CD14-positive monocyte (primary cell): Measurements from ENCODE around the gene MACROH2A2. TPM values are rescaled to one million over a fixed set of nuclear protein-coding genes. Genes with fewer than 3 reads are reported as not detected.

Experiments used
- DNase-seq, 3 donors: peaks; one replicate each; pipeline ENCODE4 v3.0.0-alpha.2; 2011 to 2022
- H2AFZ ChIP-seq: 2 replicates; pipeline ENCODE4 v1.6.0; 2012; ENCODE audit warnings: mild to moderate bottlenecking, low read depth, low read length, inconsistent platforms; ENCODE audit not compliant: insufficient read depth, poor library complexity, severe bottlenecking
- H3K27ac ChIP-seq, 2 donors: 1 replicate in 1 of 2; 2 replicates in 1 of 2; pipeline ENCODE4 v1.5.1; 2012 to 2013; ENCODE audit warnings: low read length in 2 of 2, control low read depth in 1 of 2, inconsistent platforms in 1 of 2, low read depth in 1 of 2, mild to moderate bottlenecking in 1 of 2
- H3K27me3 ChIP-seq, 2 donors: one replicate each; pipeline versions ENCODE4 v1.6.0 to v1.6.1; 2011 to 2013; ENCODE audit warnings: low read length in 2 of 2; ENCODE audit not compliant: control insufficient read depth in 2 of 2, insufficient read depth in 2 of 2
- H3K36me3 ChIP-seq, 2 donors: replicated peaks in 1 of 2; 1 replicate in 1 of 2; 2 replicates in 1 of 2; pipeline versions ENCODE4 v1.5.1 to v1.6.1; 2012 to 2013; ENCODE audit warnings: low read length in 2 of 2, control low read depth in 1 of 2, inconsistent platforms in 1 of 2, mild to moderate bottlenecking in 1 of 2; ENCODE audit not compliant: insufficient read depth in 2 of 2, control insufficient read depth in 1 of 2
- H3K4me1 ChIP-seq, 2 donors: 1 replicate in 1 of 2; 2 replicates in 1 of 2; pipeline versions ENCODE4 v1.5.1 to v1.6.1; 2012 to 2013; ENCODE audit warnings: low read length in 2 of 2, control low read depth in 1 of 2, inconsistent platforms in 1 of 2, mild to moderate bottlenecking in 1 of 2, moderate library complexity in 1 of 2; ENCODE audit not compliant: insufficient read depth in 2 of 2, control insufficient read depth in 1 of 2
- H3K4me2 ChIP-seq: replicated peaks from 2 replicates; pipeline ENCODE3; 2012; ENCODE audit warnings: low read length, moderate library complexity, mild to moderate bottlenecking; ENCODE audit not compliant: poor library complexity, severe bottlenecking; ENCODE audit errors: extremely low read depth
- H3K4me3 ChIP-seq, 3 experiments: fragments of 200-600 bp in 1 of 3; sonication (generic) in 1 of 3; replicated peaks in 1 of 3; 1 replicate in 2 of 3; 2 replicates in 1 of 3; pipeline ENCODE4 v1.5.1; 2011 to 2013; ENCODE audit warnings: low read length in 3 of 3, mild to moderate bottlenecking in 3 of 3, control low read depth in 2 of 3, low read depth in 2 of 3, inconsistent platforms in 1 of 3, moderate library complexity in 1 of 3
- H3K79me2 ChIP-seq: 2 replicates; pipeline ENCODE4 v1.6.0; 2012; ENCODE audit warnings: mild to moderate bottlenecking, control low read depth, inconsistent platforms, low read length, moderate library complexity; ENCODE audit not compliant: insufficient read depth
- H3K9ac ChIP-seq: 2 replicates; pipeline ENCODE4 v1.6.0; 2017; ENCODE audit warnings: low read length, mild to moderate bottlenecking; ENCODE audit not compliant: insufficient read depth, poor library complexity, severe bottlenecking
- H3K9me3 ChIP-seq, 2 donors: replicated peaks in 1 of 2; 1 replicate in 1 of 2; 2 replicates in 1 of 2; pipeline versions ENCODE4 v1.5.1 to v1.6.1; 2012 to 2013; ENCODE audit warnings: low read length in 2 of 2, control low read depth in 1 of 2; ENCODE audit not compliant: control insufficient read depth in 1 of 2, insufficient read depth in 1 of 2
- H4K20me1 ChIP-seq: 2 replicates; pipeline ENCODE4 v1.6.0; 2012; ENCODE audit warnings: mild to moderate bottlenecking, low read length, control low read depth, moderate library complexity; ENCODE audit not compliant: insufficient read depth
- H3K27ac Mint-ChIP-seq, 7 donors: one replicate each; pipeline ENCODE4 v1.8.0; 2020; ENCODE audit warnings: mild to moderate bottlenecking in 7 of 7, mixed read lengths in 7 of 7, moderate library complexity in 6 of 7, inconsistent platforms in 2 of 7
- H3K27me3 Mint-ChIP-seq, 3 donors: one replicate each; pipeline ENCODE4 v1.8.0; 2021 to 2022; ENCODE audit warnings: low read depth in 3 of 3, mild to moderate bottlenecking in 3 of 3, mixed read lengths in 3 of 3, moderate library complexity in 3 of 3, inconsistent platforms in 1 of 3
- H3K36me3 Mint-ChIP-seq, 2 donors: one replicate each; pipeline ENCODE4 v1.8.0; 2020; ENCODE audit warnings: mixed read lengths in 2 of 2, inconsistent platforms in 1 of 2, mild to moderate bottlenecking in 1 of 2
- H3K4me1 Mint-ChIP-seq: one replicate; pipeline ENCODE4 v1.8.0; 2020; ENCODE audit warnings: mild to moderate bottlenecking, mixed read lengths
- H3K4me3 Mint-ChIP-seq, 2 donors: one replicate each; pipeline ENCODE4 v1.8.0; 2020; ENCODE audit warnings: mild to moderate bottlenecking in 2 of 2, mixed read lengths in 2 of 2, moderate library complexity in 1 of 2
- H3K9me3 Mint-ChIP-seq, 7 donors: one replicate each; pipeline ENCODE4 v1.8.0; 2020 to 2022; ENCODE audit warnings: mixed read lengths in 7 of 7, mild to moderate bottlenecking in 6 of 7, moderate library complexity in 6 of 7, inconsistent platforms in 2 of 7
- WGBS: methylation state at CpG from one replicate; pipeline ENCODE4 v1.1.5; 2013; ENCODE audit warnings: missing lambda C conversion rate; ENCODE audit not compliant: insufficient coverage; 5-methylcytosine and 5-hydroxymethylcytosine counted together
- intact Hi-C, 2 donors: fragments of 100-400 bp; cut with micrococcal nuclease; formaldehyde crosslinking; loops; one replicate each; pipeline versions ENCODE4 v1.15.0 to v1.15.1; 2023
- polyA plus RNA-seq, 3 donors: library from polyadenylated mRNA; depleted of rRNA in 1 of 3; unstranded in 2 of 3; stranded (reverse) in 1 of 3; fragments of 300-500 nt in 2 of 3; fragments of >200 nt in 1 of 3; fragmentation: Illumina TruSeq in 2 of 3; gene quantifications; 1 replicate in 2 of 3; 2 replicates in 1 of 3; pipeline ENCODE4 v1.2.3, GENCODE V29; 2012 to 2021
- TF ChIP-seq, protein P1 (sequence below): fragments of 200-600 bp; IDR thresholded peaks from one replicate; pipeline ENCODE4 v1.8.0; 2022; ENCODE audit warnings: antibody characterized with exemption, mild to moderate bottlenecking

Gene MACROH2A2
- polyA plus RNA-seq, 3 donors = 1.0 to 1.9 (median 1.7) TPM

DNA sequence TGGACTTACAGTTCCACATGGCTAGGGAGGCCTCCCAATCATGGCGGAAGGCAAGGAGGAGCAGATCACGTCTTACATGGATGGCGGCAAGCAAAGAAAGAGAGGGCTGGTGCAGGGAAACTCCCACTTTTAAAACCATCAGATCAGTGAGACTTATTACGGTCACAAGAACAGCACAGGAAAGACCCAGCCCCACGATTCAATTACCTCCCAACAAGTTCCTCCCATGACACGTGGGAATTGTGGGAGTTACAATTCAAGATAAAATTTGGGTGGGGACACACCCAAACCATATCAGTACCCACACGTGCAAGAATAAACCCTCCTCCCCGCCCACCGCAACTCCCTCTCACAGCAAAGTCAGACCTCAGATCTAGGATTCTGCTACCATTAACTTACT lies 84.5 kb downstream of the MACROH2A2 start:
- Histone ChIP-seq H3K4me1 (peaks cover 7 to 10% of the 10 kb centered on the region in 2 donors), H3K9me3 (no peaks in the 10 kb centered on the region), H3K4me2 (no peak overlapping the region), H2AFZ (no peak overlapping the region), H4K20me1 (no peaks in the 10 kb centered on the region), H3K27ac (no peak overlapping the region), H3K27me3 (peaks cover 0 to 2% of the 10 kb centered on the region in 2 donors), H3K36me3 (peaks cover 3 to 20% of the 10 kb centered on the region in 2 donors), H3K9ac (no peak overlapping the region), H3K4me3 (no peak overlapping the region), H3K79me2 (no peaks in the 10 kb centered on the region)
- no peak for DNase-seq
- Mint-ChIP-seq H3K36me3 (peaks cover 23 to 30% of the 10 kb centered on the region in 2 donors), H3K27me3 (peaks cover 8 to 15% (median 8%) of the 10 kb centered on the region in 3 donors), H3K27ac (no peak overlapping the region), H3K4me3 (no peak overlapping the region), H3K9me3 (no peaks in the 10 kb centered on the region), H3K4me1 (peaks cover 14% of the 10 kb centered on the region)
- 86% methylated on average over 5 of the region's 9 CpGs for WGBS
- TF ChIP-seq, protein P1, sequence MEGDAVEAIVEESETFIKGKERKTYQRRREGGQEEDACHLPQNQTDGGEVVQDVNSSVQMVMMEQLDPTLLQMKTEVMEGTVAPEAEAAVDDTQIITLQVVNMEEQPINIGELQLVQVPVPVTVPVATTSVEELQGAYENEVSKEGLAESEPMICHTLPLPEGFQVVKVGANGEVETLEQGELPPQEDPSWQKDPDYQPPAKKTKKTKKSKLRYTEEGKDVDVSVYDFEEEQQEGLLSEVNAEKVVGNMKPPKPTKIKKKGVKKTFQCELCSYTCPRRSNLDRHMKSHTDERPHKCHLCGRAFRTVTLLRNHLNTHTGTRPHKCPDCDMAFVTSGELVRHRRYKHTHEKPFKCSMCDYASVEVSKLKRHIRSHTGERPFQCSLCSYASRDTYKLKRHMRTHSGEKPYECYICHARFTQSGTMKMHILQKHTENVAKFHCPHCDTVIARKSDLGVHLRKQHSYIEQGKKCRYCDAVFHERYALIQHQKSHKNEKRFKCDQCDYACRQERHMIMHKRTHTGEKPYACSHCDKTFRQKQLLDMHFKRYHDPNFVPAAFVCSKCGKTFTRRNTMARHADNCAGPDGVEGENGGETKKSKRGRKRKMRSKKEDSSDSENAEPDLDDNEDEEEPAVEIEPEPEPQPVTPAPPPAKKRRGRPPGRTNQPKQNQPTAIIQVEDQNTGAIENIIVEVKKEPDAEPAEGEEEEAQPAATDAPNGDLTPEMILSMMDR = no peak
- intact Hi-C loops = no loop called here

DNA sequence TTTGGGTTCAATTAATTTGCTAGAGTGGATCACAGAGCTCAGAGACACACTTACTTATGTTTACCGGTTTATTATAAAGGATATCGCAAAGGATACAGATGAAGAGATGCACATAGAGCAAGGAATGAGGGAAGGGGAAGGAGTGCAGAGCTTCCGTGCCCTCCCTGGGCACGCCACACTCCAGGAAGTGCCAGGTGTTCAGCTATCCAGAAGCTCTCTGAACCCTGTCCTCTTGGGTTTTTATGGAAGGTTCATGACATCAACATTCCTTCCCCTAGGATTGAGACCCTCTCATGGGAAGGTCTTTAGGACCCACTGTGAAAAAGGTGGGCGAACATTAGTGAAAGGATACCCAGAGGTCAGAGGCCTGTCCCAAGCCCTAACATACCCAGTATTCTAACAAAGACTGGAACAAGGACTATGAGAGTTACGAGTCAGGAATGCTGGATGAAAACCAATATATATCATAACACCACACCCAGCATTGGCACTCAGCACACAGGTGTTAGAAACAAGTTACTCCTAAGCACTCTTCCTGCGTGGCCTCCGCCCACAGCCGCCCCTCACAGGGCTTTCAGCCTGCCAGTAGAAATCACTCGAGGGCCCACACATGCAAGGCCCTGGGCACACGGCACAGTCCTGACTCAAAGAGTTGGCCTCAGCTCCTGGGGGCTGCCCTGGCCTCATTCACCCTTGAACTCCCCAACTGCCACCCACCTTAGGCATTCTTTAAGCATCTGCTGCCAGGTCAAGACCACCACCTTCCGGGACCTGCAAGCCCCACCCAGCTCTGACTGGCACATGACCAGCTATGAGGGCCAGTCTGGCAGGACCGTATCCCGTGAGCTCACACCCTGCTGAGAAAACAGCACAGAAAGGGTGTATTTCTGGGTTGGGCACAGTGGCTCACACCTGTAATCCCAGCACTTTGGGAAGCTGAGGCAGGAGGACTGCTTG lies 85.6 kb downstream of the MACROH2A2 start:
- Mint-ChIP-seq H3K27me3 (peaks cover 3 to 4% (median 4%) of the 10 kb centered on the region in 3 donors), H3K4me1 (peaks cover 5% of the 10 kb centered on the region), H3K27ac (no peak overlapping the region), H3K9me3 (no peaks in the 10 kb centered on the region), H3K36me3 (peaks cover 26 to 37% of the 10 kb centered on the region in 2 donors), H3K4me3 (no peak overlapping the region)
- H3K4me2 ChIP-seq = no peak overlapping the region
- H3K27me3 ChIP-seq = no peaks in the 10 kb centered on the region
- WGBS = 98% methylated on average over 10 of the region's 14 CpGs
- TF ChIP-seq, protein P1 = no peak
- no peaks in the 10 kb centered on the region for H3K9me3 ChIP-seq
- peaks cover under 1% of the 10 kb centered on the region in 2 donors for H3K4me1 ChIP-seq
- no peak overlapping the region for H3K9ac ChIP-seq
- H3K4me3 ChIP-seq = no peak overlapping the region
- no peaks in the 10 kb centered on the region for H3K79me2 ChIP-seq
- intact Hi-C loops = no loop called here
- no peak for DNase-seq
- H3K36me3 ChIP-seq = peaks cover 3 to 20% of the 10 kb centered on the region in 2 donors
- H2AFZ ChIP-seq = no peak overlapping the region
- H4K20me1 ChIP-seq = peaks cover 1% of the 10 kb centered on the region
- no peak overlapping the region for H3K27ac ChIP-seq
